SU-DHL-6 (cell line): Measurements from ENCODE around the gene MYO18A.

Experiments
- H2AFZ ChIP-seq: fragments of 200-600 bp; sonication (generic); 2 replicates; pipeline ENCODE4 v1.6.1; 2014; ENCODE audit warnings: low read depth, mild to moderate bottlenecking, moderate library complexity, mixed read lengths, antibody characterized with exemption, low read length; ENCODE audit not compliant: severe bottlenecking
- H3F3A ChIP-seq: fragments of 200-600 bp; shearing (Covaris generic); 2 replicates; pipeline ENCODE4 v1.6.0; 2016; ENCODE audit warnings: antibody characterized with exemption, mild to moderate bottlenecking; ENCODE audit not compliant: insufficient read depth
- H3K27ac ChIP-seq: fragments of 200-600 bp; sonication (generic); 2 replicates; pipeline ENCODE4 v1.5.1; 2016; ENCODE audit warnings: low read depth, mild to moderate bottlenecking, low read length, moderate library complexity, mixed read lengths
- H3K27me3 ChIP-seq: fragments of 200-600 bp; sonication (generic), shearing (Covaris generic); 2 replicates; pipeline ENCODE4 v1.6.0; 2014; ENCODE audit warnings: mild to moderate bottlenecking, low read length
- H3K36me3 ChIP-seq: fragments of 200-600 bp; sonication (generic); 2 replicates; pipeline ENCODE4 v1.6.1; 2014; ENCODE audit warnings: mild to moderate bottlenecking, low read length, mixed read lengths
- H3K4me2 ChIP-seq: fragments of 300-600, 200-600 bp; shearing (Covaris generic), sonication (generic); 2 replicates; pipeline ENCODE4 v1.6.0; 2014; ENCODE audit warnings: low read length, low read depth, mild to moderate bottlenecking; ENCODE audit not compliant: poor library complexity, severe bottlenecking
- H3K4me3 ChIP-seq: fragments of 200-600 bp; sonication (generic); 2 replicates; pipeline ENCODE4 v1.5.1; 2014; ENCODE audit warnings: antibody characterized with exemption, low read length, mild to moderate bottlenecking, mixed read lengths; ENCODE audit not compliant: insufficient read depth, poor library complexity, severe bottlenecking
- H3K79me2 ChIP-seq: fragments of 200-600 bp; sonication (generic); 2 replicates; pipeline ENCODE4 v1.6.1; 2014; ENCODE audit warnings: mild to moderate bottlenecking, low read length, moderate library complexity; ENCODE audit not compliant: insufficient read depth
- H3K9ac ChIP-seq: fragments of 200-600 bp; sonication (generic); 2 replicates; pipeline ENCODE4 v1.7.0; 2014; ENCODE audit warnings: mild to moderate bottlenecking, low read length
- H3K9me2 ChIP-seq: fragments of 200-600 bp; sonication (generic); replicated peaks from 2 replicates; pipeline ENCODE4 v1.6.1; 2014; ENCODE audit warnings: low read length; ENCODE audit not compliant: insufficient read depth
- H3K9me3 ChIP-seq: fragments of 200-600 bp; sonication (generic); 2 replicates; pipeline ENCODE4 v1.6.1; 2014; ENCODE audit warnings: low read length, mixed read lengths; ENCODE audit not compliant: insufficient read depth
- H4K20me1 ChIP-seq: fragments of 200-600 bp; sonication (generic); 2 replicates; pipeline ENCODE4 v1.6.1; 2014; ENCODE audit warnings: low read depth, mild to moderate bottlenecking, antibody characterized with exemption, low read length, moderate library complexity, mixed read lengths
- EZH2phosphoT487 ChIP-seq: fragments of 200-600 bp; sonication (generic), shearing (Covaris generic); conservative IDR thresholded peaks from 2 replicates; pipeline ENCODE4 v1.6.1; 2018; ENCODE audit warnings: mild to moderate bottlenecking, antibody characterized with exemption, low read length, moderate library complexity, mixed read lengths
- TF ChIP-seq, protein P1 (sequence below): fragments of 200-600 bp; sonication (generic); IDR thresholded peaks from one replicate; pipeline ENCODE4 v1.5.1; 2017; ENCODE audit warnings: antibody characterized with exemption, mild to moderate bottlenecking, low read length, moderate library complexity; ENCODE audit not compliant: insufficient read depth, poor library complexity, severe bottlenecking

MYO18A gene

DNA sequence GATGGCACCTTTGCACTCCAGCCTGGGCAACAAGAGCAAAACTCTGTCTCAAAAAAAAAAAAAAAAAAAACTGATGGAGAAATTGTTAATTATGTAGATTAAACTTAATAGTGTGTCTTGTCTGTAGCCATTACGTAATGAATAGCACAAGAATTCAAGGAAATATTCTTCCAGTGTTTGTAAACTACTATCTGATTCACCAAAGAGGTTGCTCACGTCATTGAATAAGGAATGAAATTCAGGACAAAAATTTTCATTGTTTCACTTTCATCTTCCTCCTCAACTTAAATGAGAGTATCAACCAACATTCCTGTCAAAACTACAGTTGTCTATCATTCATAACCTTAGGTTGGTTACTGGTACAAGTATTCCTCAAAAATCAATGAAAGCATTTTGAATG, 30.7 kb upstream of the MYO18A start:
- Histone ChIP-seq H3K79me2 (no peaks in the 10 kb centered on the region), H3K4me3 (no peak overlapping the region), H3F3A (no peaks in the 10 kb centered on the region), H3K9me3 (no peaks in the 10 kb centered on the region), H2AFZ (no peak overlapping the region), H3K4me2 (no peak overlapping the region), H3K9ac (no peak overlapping the region), H4K20me1 (no peaks in the 10 kb centered on the region), H3K27ac (no peak overlapping the region), H3K9me2 (no peaks in the 10 kb centered on the region), H3K27me3 (no peaks in the 10 kb centered on the region), H3K36me3 (no peaks in the 10 kb centered on the region)
- TF ChIP-seq, protein P1, sequence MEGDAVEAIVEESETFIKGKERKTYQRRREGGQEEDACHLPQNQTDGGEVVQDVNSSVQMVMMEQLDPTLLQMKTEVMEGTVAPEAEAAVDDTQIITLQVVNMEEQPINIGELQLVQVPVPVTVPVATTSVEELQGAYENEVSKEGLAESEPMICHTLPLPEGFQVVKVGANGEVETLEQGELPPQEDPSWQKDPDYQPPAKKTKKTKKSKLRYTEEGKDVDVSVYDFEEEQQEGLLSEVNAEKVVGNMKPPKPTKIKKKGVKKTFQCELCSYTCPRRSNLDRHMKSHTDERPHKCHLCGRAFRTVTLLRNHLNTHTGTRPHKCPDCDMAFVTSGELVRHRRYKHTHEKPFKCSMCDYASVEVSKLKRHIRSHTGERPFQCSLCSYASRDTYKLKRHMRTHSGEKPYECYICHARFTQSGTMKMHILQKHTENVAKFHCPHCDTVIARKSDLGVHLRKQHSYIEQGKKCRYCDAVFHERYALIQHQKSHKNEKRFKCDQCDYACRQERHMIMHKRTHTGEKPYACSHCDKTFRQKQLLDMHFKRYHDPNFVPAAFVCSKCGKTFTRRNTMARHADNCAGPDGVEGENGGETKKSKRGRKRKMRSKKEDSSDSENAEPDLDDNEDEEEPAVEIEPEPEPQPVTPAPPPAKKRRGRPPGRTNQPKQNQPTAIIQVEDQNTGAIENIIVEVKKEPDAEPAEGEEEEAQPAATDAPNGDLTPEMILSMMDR = no peak
- no peak for TF ChIP-seq EZH2phosphoT487

DNA sequence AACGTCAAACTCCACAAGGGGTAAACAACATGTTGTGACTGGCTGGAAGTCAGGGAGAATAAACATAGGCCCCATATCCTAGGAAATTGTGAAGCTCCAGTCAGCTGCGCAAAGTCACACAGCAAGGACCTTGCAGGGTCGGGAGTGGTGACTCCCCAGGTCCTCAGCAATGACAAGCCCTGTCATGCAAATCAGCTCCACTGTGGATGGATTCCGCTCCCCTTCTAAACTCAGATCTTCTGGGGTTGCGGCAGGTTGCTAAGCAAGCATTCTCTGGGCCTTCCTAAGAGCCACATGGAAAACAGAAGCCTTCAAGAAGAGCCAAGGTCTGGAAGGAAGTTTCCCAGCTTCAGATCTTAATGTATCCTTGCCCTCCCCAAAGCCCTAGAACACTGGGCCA, 28.9 kb upstream of the MYO18A start:
- H3K79me2 ChIP-seq = no peaks in the 10 kb centered on the region
- no peaks in the 10 kb centered on the region for H3K9me3 ChIP-seq
- no peak overlapping the region for H3K4me2 ChIP-seq
- no peak overlapping the region for H3K9ac ChIP-seq
- H3K4me3 ChIP-seq = no peak overlapping the region
- no peak overlapping the region for H2AFZ ChIP-seq
- no peaks in the 10 kb centered on the region for H3K9me2 ChIP-seq
- no peaks in the 10 kb centered on the region for H3K27me3 ChIP-seq
- no peak for TF ChIP-seq EZH2phosphoT487
- TF ChIP-seq, protein P1 = no peak
- H3K27ac ChIP-seq = no peak overlapping the region
- H3F3A ChIP-seq = no peaks in the 10 kb centered on the region
- no peaks in the 10 kb centered on the region for H4K20me1 ChIP-seq
- H3K36me3 ChIP-seq = no peaks in the 10 kb centered on the region

DNA sequence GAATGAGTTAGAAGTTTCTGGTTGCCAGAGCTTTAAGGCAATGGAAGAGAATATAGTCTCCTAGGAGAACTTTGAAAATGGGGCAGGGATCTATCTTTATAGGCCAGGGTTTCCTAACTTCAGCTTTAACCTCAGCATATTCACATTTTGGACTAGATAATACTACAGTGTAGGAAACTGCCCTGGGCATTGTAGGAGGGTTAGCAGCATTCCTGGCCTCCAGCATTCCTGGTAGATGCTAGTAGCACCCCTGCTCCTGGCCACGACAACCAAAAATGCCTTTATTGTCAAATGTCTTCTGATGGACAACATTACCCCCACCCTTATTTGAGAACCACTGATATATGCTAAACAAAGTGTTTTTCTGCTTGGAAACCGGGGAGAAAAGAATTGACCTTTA, 27.8 kb upstream of the MYO18A start:
- Histone ChIP-seq H3K27ac (no peak overlapping the region), H2AFZ (no peak overlapping the region)
- TF ChIP-seq, protein P1 = no peak
- TF ChIP-seq EZH2phosphoT487 = no peak

More for the DNA sequence above, 27.8 kb upstream of the MYO18A start:
- Histone ChIP-seq H3K4me3 (no peak overlapping the region), H3K9me3 (no peaks in the 10 kb centered on the region), H4K20me1 (no peaks in the 10 kb centered on the region), H3K4me2 (no peak overlapping the region), H3K27me3 (no peaks in the 10 kb centered on the region), H3K9me2 (no peaks in the 10 kb centered on the region), H3F3A (no peaks in the 10 kb centered on the region), H3K79me2 (no peaks in the 10 kb centered on the region), H3K36me3 (no peaks in the 10 kb centered on the region), H3K9ac (no peak overlapping the region)
